Measurements from ENCODE around the gene FBXL3.

FBXL3 gene

DNA sequence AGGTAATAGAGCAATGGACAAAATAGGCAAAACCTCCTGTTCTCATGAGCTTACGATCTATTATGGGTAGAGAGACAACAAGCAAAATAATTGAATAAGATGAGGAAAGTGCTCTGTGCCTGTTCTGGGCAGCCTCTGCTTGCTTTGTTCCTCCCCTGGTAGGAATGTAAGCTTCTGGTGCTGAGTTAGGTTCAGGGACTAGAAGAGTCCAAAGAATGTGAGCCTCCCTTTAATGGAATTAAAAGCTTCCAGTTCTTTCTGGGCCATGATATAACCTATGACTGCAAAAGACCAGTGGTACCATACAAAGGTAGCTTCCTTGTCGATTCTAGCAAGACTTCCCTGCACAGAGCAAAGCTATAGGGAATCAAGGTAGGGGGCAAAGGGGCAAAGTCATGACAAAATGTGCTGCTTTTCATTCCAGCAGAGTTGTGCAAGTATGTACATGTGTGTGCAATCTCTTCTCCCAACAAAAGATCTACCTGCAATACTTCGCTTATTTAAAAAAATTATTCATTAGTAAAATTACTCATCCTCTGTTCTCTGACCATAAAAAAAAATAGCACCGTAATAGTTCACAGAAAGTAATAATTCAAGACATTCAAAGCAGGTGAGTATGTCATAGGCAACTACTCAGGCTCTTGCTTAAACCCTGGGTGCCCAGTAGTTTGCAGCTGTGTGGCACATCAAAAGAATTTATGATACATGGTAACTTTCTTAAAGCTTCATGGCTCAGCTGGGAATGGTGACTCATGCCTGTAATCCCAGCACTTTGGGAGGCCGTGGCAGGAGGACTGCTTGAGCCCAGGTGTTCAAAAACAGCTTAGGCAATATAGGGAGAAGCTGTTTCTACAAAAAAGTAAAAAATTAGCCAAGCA lies 57.2 kb downstream of the FBXL3 start:
- H3K36me3 ChIP-seq (ENCODE audit: control insufficient read depth in 1 of 2, insufficient read depth in 2 of 2, low read depth in 1 of 2, low read length in 2 of 2): no peaks in the 10 kb centered on the region
- H2BK120ac ChIP-seq (ENCODE audit: low read depth, low read length): no peak overlapping the region
- H3K18ac ChIP-seq (ENCODE audit: low read depth in 1 of 2, low read length in 2 of 2): no peak overlapping the region
- H3K23ac ChIP-seq (ENCODE audit: low read length in 2 of 2): no peak overlapping the region
- 77% methylated on average over 5 of the region's 5 CpGs for WGBS
- H3K27me3 ChIP-seq (ENCODE audit: control insufficient read depth in 1 of 2, insufficient read depth in 1 of 2, low read length in 2 of 2): peaks cover 3 to 5% of the 10 kb centered on the region in 2 experiments
- no peak overlapping the region for H3K9ac ChIP-seq (ENCODE audit: low read length)
- H3K4ac ChIP-seq (ENCODE audit: low read depth in 1 of 2, low read length in 2 of 2): no peak overlapping the region
- no peak overlapping the region for H3K14ac ChIP-seq (ENCODE audit: low read length in 2 of 2)
- H3K27ac ChIP-seq (ENCODE audit: low read length, poor library complexity, severe bottlenecking): no peak overlapping the region
- no peak for DNase-seq
- no peak overlapping the region for H2BK15ac ChIP-seq (ENCODE audit: low read depth, poor library complexity, severe bottlenecking)
- H3K4me2 ChIP-seq (ENCODE audit: low read length, poor library complexity, severe bottlenecking): no peak overlapping the region
- H2BK12ac ChIP-seq (ENCODE audit: low read length in 2 of 2): no peak overlapping the region
- H3K79me1 ChIP-seq (replicated peaks; ENCODE audit: low read length, poor library complexity, severe bottlenecking): no peaks in the 10 kb centered on the region
- no peak overlapping the region for H4K91ac ChIP-seq (ENCODE audit: low read length)
- H3K9me3 ChIP-seq (ENCODE audit: control insufficient read depth, low read length): no peaks in the 10 kb centered on the region
- H3K4me3 ChIP-seq (ENCODE audit: insufficient read depth in 1 of 2, low read depth in 1 of 2, low read length in 2 of 2): no peak overlapping the region
- H2AK5ac ChIP-seq (ENCODE audit: low read length, severe bottlenecking): no peak overlapping the region
- H4K8ac ChIP-seq (ENCODE audit: low read length): no peak overlapping the region
- H3K4me1 ChIP-seq (ENCODE audit: control insufficient read depth, insufficient read depth, low read depth, low read length): no peaks in the 10 kb centered on the region
- no peak overlapping the region for H2AFZ ChIP-seq (ENCODE audit: low read depth, low read length)
- no peak overlapping the region for H2BK5ac ChIP-seq (ENCODE audit: low read depth, low read length, poor library complexity, severe bottlenecking)

DNA sequence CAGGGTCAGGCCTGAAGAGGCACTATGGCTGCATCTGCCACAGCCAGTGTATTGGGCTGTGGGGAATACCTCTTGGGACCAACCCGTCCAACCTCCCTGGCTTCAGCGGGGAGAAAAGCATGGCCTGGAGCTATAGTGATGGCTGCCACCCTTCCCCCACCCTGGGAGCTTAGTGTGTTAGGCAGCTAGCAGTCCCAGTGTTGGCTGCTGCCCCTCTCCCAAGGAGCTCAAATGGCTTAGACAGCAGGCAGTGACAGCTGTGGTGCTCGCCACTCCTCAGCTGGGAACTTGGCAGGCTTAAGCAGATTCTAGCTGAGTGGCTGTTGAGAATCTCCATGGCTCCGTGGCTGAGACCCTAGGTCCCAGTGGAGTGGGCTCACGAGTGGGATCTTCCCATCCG lies 58.9 kb downstream of the FBXL3 start:
- Histone ChIP-seq H3K9ac (ENCODE audit: low read length) (no peak overlapping the region), H3K36me3 (ENCODE audit: control insufficient read depth in 1 of 2, insufficient read depth in 2 of 2, low read depth in 1 of 2, low read length in 2 of 2) (no peaks in the 10 kb centered on the region), H3K79me1 (replicated peaks; ENCODE audit: low read length, poor library complexity, severe bottlenecking) (no peaks in the 10 kb centered on the region), H3K18ac (ENCODE audit: low read depth in 1 of 2, low read length in 2 of 2) (no peak overlapping the region), H4K8ac (ENCODE audit: low read length) (no peak overlapping the region), H4K91ac (ENCODE audit: low read length) (peak overlapping the region; percentile 3), H2AK5ac (ENCODE audit: low read length, severe bottlenecking) (no peak overlapping the region), H2BK15ac (ENCODE audit: low read depth, poor library complexity, severe bottlenecking) (no peak overlapping the region), H2BK5ac (ENCODE audit: low read depth, low read length, poor library complexity, severe bottlenecking) (no peak overlapping the region), H3K4me2 (ENCODE audit: low read length, poor library complexity, severe bottlenecking) (no peak overlapping the region), H3K4ac (ENCODE audit: low read depth in 1 of 2, low read length in 2 of 2) (no peak overlapping the region), H3K27me3 (ENCODE audit: control insufficient read depth in 1 of 2, insufficient read depth in 1 of 2, low read length in 2 of 2) (peaks cover 3 to 5% of the 10 kb centered on the region in 2 experiments), H2BK12ac (ENCODE audit: low read length in 2 of 2) (no peak overlapping the region), H3K14ac (ENCODE audit: low read length in 2 of 2) (no peak overlapping the region), H3K4me3 (ENCODE audit: insufficient read depth in 1 of 2, low read depth in 1 of 2, low read length in 2 of 2) (no peak overlapping the region), H2BK120ac (ENCODE audit: low read depth, low read length) (no peak overlapping the region), H3K23ac (ENCODE audit: low read length in 2 of 2) (no peak overlapping the region), H3K27ac (ENCODE audit: low read length, poor library complexity, severe bottlenecking) (no peak overlapping the region), H3K9me3 (ENCODE audit: control insufficient read depth, low read length) (no peaks in the 10 kb centered on the region), H2AFZ (ENCODE audit: low read depth, low read length) (no peak overlapping the region), H3K4me1 (ENCODE audit: control insufficient read depth, insufficient read depth, low read depth, low read length) (no peaks in the 10 kb centered on the region)
- 90% methylated on average over 6 of the region's 6 CpGs for WGBS
- no peak for DNase-seq

DNA sequence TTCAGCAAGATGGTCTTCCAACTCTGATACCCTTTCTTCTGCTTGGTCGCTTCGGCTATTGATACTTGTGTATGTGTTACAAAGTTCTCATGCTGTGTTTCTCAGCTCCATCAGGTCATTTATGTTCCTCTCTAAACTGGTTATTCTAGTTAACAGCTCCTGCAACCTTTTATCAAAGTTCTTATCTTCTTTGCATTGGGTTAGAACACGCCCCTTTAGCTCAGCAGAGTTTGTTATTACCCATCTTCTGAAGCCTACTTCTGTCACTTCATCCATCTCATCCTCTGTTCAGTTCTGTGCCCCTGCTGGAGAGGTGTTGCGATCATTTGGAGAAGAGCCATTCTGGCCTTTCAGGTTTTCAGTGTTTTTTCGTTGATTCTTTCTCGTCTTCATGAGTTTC lies 59.9 kb downstream of the FBXL3 start:
- Histone ChIP-seq H3K27ac (ENCODE audit: low read length, poor library complexity, severe bottlenecking) (no peak overlapping the region), H3K4me3 (ENCODE audit: insufficient read depth in 1 of 2, low read depth in 1 of 2, low read length in 2 of 2) (no peak overlapping the region), H3K4me1 (ENCODE audit: control insufficient read depth, insufficient read depth, low read depth, low read length) (no peaks in the 10 kb centered on the region), H2BK120ac (ENCODE audit: low read depth, low read length) (no peak overlapping the region), H3K9me3 (ENCODE audit: control insufficient read depth, low read length) (no peaks in the 10 kb centered on the region), H4K8ac (ENCODE audit: low read length) (no peak overlapping the region), H2AK5ac (ENCODE audit: low read length, severe bottlenecking) (no peak overlapping the region), H3K4me2 (ENCODE audit: low read length, poor library complexity, severe bottlenecking) (no peak overlapping the region), H3K36me3 (ENCODE audit: control insufficient read depth in 1 of 2, insufficient read depth in 2 of 2, low read depth in 1 of 2, low read length in 2 of 2) (no peaks in the 10 kb centered on the region), H3K14ac (ENCODE audit: low read length in 2 of 2) (no peak overlapping the region), H2AFZ (ENCODE audit: low read depth, low read length) (no peak overlapping the region), H3K23ac (ENCODE audit: low read length in 2 of 2) (no peak overlapping the region), H4K91ac (ENCODE audit: low read length) (no peak overlapping the region), H3K79me1 (replicated peaks; ENCODE audit: low read length, poor library complexity, severe bottlenecking) (no peaks in the 10 kb centered on the region), H3K4ac (ENCODE audit: low read depth in 1 of 2, low read length in 2 of 2) (no peak overlapping the region), H3K18ac (ENCODE audit: low read depth in 1 of 2, low read length in 2 of 2) (no peak overlapping the region), H2BK15ac (ENCODE audit: low read depth, poor library complexity, severe bottlenecking) (no peak overlapping the region), H2BK5ac (ENCODE audit: low read depth, low read length, poor library complexity, severe bottlenecking) (no peak overlapping the region), H2BK12ac (ENCODE audit: low read length in 2 of 2) (no peak overlapping the region), H3K27me3 (ENCODE audit: control insufficient read depth in 1 of 2, insufficient read depth in 1 of 2, low read length in 2 of 2) (peaks cover 3 to 5% of the 10 kb centered on the region in 2 experiments), H3K9ac (ENCODE audit: low read length) (no peak overlapping the region)
- DNase-seq: no peak
- WGBS: 92% methylated on average over 6 of the region's 6 CpGs

DNA sequence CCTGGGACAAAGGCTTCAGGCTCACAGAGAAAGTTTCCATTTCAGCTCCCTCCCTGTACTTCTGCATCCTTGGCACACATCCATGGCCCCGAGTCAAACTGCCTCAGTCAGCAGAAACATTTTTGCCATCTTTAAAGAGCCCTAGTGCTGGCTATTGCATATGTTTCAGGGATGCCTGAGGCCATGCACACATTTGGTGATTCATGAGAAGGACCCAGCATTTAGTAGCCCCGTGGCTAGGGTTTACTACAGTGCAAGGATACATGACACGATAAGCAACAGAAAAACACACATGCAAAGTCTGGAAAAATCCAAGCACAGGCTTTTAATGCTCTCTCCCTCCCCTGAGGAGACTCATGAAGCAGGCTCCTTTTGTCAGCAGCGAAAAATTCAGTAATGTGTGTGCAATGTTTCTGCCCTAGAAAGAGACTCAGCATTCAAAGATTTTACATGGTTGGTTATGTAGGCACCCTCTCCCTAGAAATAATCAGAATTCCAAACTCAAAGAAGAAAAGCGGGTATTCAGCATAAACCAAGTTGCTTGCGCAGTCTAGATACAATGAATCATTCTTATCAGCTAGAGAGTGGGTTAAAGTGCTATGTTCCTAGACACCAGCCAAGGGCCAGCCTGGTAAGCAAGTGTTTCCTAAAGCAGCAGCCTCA lies 61.1 kb downstream of the FBXL3 start:
- Histone ChIP-seq H3K23ac (ENCODE audit: low read length in 2 of 2) (no peak overlapping the region), H3K14ac (ENCODE audit: low read length in 2 of 2) (no peak overlapping the region), H3K4me3 (ENCODE audit: insufficient read depth in 1 of 2, low read depth in 1 of 2, low read length in 2 of 2) (peak overlapping the region in 1 of 2 experiments; percentile 45), H2AK5ac (ENCODE audit: low read length, severe bottlenecking) (no peak overlapping the region), H3K4me1 (ENCODE audit: control insufficient read depth, insufficient read depth, low read depth, low read length) (no peaks in the 10 kb centered on the region), H3K4ac (ENCODE audit: low read depth in 1 of 2, low read length in 2 of 2) (no peak overlapping the region), H2BK15ac (ENCODE audit: low read depth, poor library complexity, severe bottlenecking) (no peak overlapping the region), H4K8ac (ENCODE audit: low read length) (no peak overlapping the region), H4K91ac (ENCODE audit: low read length) (no peak overlapping the region), H2AFZ (ENCODE audit: low read depth, low read length) (no peak overlapping the region), H3K9me3 (ENCODE audit: control insufficient read depth, low read length) (peaks cover 5% of the 10 kb centered on the region), H3K79me1 (replicated peaks; ENCODE audit: low read length, poor library complexity, severe bottlenecking) (no peaks in the 10 kb centered on the region), H3K27ac (ENCODE audit: low read length, poor library complexity, severe bottlenecking) (no peak overlapping the region), H3K18ac (ENCODE audit: low read depth in 1 of 2, low read length in 2 of 2) (no peak overlapping the region), H3K9ac (ENCODE audit: low read length) (peak overlapping the region; percentile 55), H2BK120ac (ENCODE audit: low read depth, low read length) (no peak overlapping the region), H2BK5ac (ENCODE audit: low read depth, low read length, poor library complexity, severe bottlenecking) (no peak overlapping the region), H3K27me3 (ENCODE audit: control insufficient read depth in 1 of 2, insufficient read depth in 1 of 2, low read length in 2 of 2) (peaks cover 3 to 5% of the 10 kb centered on the region in 2 experiments), H3K4me2 (ENCODE audit: low read length, poor library complexity, severe bottlenecking) (no peak overlapping the region), H3K36me3 (ENCODE audit: control insufficient read depth in 1 of 2, insufficient read depth in 2 of 2, low read depth in 1 of 2, low read length in 2 of 2) (no peaks in the 10 kb centered on the region), H2BK12ac (ENCODE audit: low read length in 2 of 2) (no peak overlapping the region)
- DNase-seq: peak; percentile 67
- WGBS: 66% methylated on average over 6 of the region's 6 CpGs
